ENCODE data around the gene UHRF1.

Gene UHRF1

GRCh38 chr19:4991996-4992698 lies 82.8 kb downstream of the UHRF1 start:
- DNase-seq: no peak

- DNase-seq: no peak
Measured at GRCh38 chr19:4993683-4994082, 84.4 kb downstream of the UHRF1 start.

GRCh38 chr19:4996701-4997100 lies 87.4 kb downstream of the UHRF1 start:
- no peak for DNase-seq

- DNase-seq: no peak
Measured at GRCh38 chr19:4997297-4997696, 88.0 kb downstream of the UHRF1 start.

- DNase-seq: no peak
Measured at GRCh38 chr19:5000120-5000611, 90.9 kb downstream of the UHRF1 start.

GRCh38 chr19:5001615-5002014 lies 92.3 kb downstream of the UHRF1 start:
- peak; percentile 42 for DNase-seq

GRCh38 chr19:5002143-5002542 lies 92.8 kb downstream of the UHRF1 start:
- DNase-seq: no peak

GRCh38 chr19:5003781-5004180 lies 94.5 kb downstream of the UHRF1 start:
- DNase-seq: no peak

GRCh38 chr19:5005096-5005495 lies 95.8 kb downstream of the UHRF1 start:
- DNase-seq: no peak

GRCh38 chr19:5006201-5006600 lies 96.9 kb downstream of the UHRF1 start:
- DNase-seq: no peak

- DNase-seq: no peak
Measured at GRCh38 chr19:5006821-5007220, 97.5 kb downstream of the UHRF1 start.

Measured in activated naive CD4-positive, alpha-beta T cell treated with anti-CD3 and anti-CD28 coated beads, Interleukin-2, amount 50 U/mL, for 16 hours (primary cell).